Activated T-cell treated with anti-CD3 and anti-CD28 coated beads for 4 hours (primary cell): ENCODE results near the gene COG5.
A peak's percentile ranks its signal among the peaks of the same experiment; 100 is the strongest.
"Not testable (repeated sequence)": the region's sequence is repeated elsewhere in the genome, so short reads cannot be mapped to it uniquely, and the experiment has no call there.

Experiments
- DNase-seq: peaks from one replicate; pipeline ENCODE4 v3.0.0-alpha.2; 2020

Gene COG5

DNA sequence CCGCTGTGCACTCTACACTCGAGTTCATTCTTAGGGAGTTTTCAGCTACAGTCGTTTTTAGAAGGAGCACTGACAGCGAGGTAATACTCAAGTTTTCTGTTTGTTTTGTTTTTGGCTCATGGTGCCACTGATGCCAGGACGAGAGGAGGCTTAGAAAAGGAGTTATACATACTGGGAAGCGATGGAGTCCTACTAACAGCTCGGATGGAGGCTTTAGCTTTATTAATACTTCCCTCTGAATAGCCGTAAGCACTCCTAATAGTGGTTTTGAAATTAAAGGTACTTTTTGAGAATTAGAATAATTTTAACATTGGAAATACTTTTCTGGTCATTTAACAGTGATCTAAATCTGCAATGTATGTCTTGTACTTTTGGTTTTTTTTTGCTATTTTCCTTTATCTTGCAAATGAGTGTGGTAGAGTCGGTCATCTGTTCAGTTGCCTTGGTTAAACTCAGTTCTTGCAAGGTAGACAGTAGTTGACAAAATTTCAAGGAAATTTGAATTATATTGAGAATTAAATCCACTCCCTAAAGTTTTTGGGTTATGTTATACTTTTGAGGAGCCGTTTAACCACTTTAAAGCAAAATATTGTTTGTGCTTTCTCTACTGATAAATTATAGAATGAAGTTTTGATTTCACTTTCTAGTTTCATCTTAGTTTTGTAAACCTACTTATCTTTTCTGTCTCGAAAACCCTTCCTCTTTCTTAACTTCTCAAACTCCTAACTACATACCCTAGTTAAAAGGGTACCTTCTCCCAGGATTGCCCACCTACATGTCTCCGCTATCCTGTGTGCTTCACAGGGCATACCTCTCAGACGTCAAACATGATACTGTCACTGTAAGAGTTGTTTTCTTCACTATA lies 393.4 kb downstream of the COG5 start:
- no peak for DNase-seq

DNA sequence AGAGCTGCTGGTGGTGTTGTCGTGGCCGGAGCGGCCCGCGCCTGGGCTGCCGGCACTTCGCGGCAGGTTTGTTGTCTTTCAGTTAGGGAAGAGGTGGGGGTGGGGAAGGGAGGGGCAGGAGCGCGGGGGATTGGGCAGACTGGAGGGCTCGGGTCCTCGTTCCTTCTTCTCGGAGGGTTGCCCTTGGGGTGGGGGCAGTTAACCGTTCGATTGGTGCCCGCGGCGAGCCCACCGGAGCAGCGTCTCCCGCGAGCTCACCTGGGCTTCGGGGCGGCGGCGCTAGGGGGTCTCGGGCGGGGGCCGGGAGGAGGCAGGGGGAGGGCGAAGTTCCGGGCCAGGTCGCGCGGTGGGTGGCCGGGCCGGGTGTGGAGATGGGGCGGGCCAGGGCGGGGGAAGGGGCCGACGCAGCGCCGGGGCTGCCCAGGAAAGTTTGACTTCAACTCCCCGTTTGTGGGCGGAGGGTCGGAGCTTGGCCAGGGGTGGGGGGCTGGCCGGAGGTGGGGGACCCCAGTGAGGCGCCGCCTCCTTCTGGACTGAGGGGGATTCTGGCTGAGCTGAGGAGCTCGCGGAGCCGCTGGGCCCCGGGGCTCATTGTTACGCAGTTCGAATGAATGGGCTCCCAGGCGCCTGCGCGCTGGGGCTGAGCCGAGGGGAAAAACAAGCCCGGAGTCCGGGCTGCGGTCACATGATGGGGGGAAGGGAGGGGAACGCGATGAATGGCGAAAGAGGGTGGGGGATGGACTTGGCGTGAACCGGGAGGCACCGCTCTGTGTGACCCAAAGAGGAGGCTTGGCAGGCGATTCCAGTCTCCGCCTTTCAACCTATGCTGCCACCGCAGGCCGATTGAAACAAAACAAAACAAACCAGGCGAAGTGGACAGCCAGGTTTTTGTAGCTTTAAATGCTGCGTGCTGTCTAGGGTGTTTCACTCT lies 394.3 kb downstream of the COG5 start:
- peak; percentile 62 for DNase-seq

DNA sequence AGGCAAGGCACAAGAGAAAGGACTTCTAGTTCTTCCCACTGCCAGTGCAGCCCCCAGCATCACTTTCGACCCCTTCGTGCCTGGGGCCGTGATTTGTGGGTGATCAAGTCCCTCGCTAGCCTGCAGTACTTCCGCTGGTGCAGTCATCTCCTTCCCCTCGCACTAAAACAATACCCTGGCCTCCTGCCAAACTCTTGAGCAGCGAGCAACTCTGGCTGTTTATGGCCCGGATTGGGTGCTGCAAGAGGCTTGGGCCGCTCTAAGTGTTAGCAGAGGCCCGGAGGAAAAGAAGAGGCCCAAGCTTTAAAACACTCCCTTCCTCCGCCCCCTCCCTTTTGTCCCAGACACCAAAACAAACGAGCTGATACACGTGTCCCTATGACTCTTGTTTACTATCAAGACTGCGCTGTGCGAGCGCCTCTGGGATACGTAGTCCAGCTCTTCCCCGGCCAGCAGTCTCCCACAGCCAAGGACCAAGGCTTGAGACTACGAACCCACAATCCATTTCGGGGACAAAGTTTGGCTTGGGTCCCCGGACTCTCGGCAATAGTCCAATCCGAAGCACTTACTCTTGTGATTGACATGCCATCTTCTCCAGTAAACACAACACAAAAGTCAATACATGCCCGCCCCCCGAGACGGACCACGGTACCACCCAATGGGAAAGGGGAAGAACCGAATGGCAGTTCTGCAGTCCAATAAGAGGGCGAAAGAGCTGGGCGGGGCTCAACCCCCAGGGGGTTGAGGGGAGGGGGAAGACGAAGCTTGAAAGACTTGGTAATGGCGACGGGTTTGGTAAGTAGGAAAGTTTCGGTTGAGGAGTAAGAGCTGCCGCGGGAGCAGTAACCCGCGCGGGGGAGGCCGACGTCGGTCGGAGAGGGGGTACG lies 395.2 kb downstream of the COG5 start, which contains the start of gene HBP1:
Gene HBP1, plus strand, starts transcription at position 771 of the 887 bp plus-strand sequence. CDS start 10,891 bp downstream, outside the sequence.
- DNase-seq, result peak; percentile 97

DNA sequence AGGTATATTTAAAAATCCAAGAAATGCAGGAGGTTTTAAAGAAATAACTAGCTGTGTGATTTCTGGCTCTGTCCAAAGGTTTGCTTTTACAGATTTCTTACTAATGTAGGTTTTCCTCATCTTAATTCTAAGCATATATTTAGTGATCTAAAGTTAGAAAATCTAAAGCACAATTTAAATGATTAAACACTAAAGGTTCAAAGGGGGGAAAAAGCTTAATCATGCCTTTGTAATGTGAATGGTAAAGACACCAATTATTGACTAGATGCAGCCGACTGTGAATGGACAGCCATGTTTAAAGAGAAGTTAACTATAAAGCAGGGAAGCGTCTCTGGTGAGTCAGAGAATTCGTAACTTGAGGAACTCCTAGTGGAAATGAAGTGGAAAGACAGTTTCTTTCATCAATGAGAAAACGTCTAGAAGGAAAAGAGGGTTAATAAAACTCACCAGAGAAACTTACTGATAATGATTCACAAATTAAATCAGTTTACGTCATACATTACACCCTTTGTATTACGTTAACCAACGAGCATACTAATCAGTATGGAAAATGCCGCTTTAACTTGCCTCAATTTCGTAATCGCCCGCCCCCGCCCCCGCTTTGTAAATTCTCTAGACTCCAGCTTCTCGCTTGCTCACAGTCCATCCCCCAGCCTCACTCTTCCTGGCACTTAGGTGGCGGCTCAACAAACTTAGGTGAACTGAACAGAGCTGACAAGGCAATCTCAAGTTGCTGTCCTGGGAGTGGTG lies 396.1 kb downstream of the COG5 start:
- DNase-seq, result peak; percentile 60

DNA sequence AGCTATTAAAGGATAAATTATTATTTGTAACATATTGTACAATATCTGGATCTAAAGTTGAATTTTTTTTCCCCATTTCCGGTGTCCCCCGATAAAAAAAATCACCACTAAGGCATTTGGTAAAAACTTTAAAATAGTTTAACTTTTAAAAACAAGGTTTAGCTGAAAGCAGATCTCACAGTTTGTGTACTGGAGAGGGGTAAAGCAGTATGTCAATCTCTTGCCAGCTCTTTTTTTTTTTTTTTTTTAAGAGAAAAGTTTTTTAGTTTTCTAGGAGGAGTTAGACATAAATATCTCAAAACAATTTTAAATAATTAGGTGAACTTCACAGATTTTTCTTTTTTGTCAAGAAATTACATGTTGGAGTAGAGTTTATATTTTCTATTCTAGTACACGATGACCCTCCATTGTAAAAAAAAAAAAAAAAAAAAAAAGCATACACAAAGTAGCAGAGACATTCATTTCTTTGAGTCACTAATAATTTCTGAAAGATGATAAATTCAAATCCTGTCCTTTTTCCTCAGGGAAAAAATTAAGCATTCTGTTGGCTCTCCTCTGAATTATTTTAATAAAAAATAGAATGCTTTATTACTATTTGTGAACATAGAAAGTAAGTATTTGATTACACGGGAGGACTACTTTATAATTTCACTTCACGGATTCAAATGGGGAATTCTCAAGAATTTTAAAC lies 396.8 kb downstream of the COG5 start:
- DNase-seq, result no peak

DNA sequence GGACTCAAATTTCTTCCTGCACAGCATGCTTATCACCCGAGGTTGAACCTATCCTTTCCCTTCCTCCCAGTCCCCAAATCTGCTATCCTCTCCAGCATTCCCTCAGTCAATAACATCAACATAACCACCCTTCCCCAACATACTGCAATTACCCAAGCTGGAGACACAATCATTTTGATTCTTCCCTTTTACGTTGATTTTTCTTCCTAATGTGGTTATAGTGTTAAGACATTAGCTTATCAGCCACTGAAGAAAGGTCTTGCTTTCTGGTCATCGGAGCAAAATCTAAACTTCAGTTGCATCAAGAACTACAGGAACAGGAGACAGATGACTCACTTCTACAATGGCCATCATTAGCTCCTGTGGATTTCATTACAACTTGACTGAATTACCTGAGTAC lies 398.4 kb downstream of the COG5 start:
- no peak for DNase-seq

DNA sequence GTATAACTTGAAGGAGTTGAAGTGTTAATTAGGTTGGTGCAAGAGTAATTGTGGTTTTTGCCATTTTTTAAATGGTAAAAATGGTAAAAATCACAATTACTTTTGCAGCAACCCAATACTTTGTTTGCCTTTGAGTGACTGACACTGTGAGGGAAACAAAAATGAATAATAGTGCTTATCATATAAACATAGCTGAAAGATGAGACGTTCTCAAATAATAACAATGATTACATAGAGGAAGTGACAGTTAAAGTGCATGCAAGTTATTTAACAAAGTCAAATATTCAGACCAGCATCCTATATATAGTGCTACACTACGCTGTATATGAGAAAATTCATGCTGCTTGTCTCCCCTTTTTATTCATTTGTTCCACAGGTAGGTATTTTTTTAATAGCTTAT lies 399.6 kb downstream of the COG5 start:
- no peak for DNase-seq

DNA sequence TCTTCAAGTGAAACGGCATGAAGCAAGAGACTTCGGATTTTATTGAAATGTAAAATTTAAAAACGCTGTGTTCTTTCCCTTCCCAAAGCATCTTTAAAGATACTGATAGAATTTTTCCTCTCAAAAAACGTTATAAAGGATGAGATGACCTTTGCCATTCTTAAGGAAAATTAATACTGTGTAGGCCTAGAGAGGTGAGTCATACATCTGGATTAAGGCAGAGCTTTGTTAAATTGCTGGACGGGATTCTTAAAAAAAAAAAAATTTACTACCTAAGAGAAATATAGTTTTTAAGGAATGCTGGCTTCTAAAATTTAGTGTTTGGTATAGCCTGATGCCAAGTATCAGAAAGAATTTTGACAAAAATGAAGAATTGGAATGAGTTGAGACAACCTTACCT lies 401.2 kb downstream of the COG5 start:
- no peak for DNase-seq

DNA sequence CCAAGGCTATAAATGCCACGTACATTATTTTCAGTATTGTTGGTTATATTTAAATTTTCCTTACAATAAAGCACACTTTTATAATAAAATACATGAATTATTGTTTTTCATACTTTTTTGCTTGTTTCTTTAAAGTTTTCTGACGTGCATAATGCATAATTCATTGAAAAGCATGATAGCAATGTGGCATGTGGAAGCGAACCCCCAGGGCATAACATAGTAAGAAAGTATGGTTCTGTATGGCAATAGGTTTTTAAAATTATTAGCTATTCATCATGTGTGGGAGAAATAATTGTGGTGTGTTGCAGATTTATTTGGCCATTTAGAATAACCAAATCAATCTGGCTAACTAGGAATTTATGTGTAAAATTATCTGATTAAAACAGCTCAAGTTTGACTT lies 402.3 kb downstream of the COG5 start:
- DNase-seq, result no peak

DNA sequence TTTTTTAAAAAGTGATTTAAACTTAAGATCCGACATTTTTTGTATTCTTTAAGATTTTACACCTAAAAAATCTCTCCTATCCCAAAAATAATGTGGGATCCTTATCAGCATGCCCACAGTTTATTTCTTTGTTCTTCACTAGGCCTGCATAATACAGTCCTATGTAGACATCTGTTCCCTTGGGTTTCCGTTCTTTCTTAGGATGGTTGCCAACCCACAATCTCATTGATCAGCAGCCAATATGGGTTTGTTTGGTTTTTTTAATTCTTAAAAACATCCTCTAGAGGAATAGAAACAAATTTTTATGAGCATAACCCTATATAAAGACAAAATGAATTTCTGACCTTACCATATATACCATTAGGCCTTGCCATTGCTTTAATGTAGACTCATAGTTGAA lies 403.3 kb downstream of the COG5 start:
- DNase-seq, result no peak

DNA sequence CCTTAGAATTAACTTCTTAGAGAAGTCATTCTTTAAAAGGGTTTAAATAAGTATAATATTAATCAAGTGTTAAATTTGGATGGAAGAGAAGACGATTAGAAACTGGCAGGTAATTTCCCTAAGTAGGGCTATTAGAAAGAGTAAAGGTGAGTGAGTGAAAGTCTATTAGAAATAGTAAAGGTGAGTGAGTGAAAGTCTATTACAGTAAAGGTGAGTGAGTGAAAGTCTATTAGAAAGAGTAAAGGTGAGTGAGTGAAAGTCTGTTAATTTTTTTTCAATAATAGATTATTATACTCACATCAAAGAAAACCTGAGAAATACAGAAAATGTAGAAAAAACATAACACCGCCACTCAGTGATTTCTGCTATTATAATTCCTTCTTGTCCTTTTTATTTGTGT lies 405.7 kb downstream of the COG5 start:
- no peak for DNase-seq

DNA sequence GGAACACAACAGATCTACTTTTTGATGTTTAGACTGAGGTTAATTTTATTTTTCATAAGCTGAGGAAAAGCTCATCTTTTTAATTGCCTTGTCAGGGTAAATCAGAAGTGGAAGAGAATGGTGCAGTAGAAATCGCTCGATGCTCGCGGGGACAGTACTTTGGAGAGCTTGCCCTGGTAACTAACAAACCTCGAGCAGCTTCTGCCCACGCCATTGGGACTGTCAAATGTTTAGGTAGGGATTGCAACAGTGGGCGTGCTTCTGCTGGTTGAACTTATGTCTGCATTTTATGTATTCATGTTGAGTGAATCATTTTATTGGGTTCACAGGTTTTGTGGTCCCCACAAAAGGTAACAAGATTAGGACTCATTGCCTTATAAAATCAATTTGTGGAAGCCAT lies 406.6 kb downstream of the COG5 start:
- DNase-seq, result no peak

DNA sequence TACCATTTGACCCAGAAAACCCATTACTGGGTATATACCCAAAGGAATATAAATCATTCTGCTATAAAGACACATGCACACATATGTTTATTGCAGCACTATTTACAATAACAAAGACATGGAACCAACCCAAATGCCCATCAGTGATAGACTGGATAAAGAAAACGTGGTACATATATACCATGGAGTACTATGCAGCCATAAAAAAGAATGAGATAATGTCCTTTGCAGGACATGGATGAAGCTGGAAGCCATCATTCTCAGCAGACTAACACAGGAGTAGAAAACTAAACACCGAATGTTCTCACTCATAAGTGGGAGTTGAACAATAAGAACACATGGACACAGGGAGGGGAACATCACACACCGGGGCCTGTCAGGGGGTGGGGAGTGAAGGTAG lies 408.0 kb downstream of the COG5 start:
- not testable (repeated sequence) for DNase-seq

DNA sequence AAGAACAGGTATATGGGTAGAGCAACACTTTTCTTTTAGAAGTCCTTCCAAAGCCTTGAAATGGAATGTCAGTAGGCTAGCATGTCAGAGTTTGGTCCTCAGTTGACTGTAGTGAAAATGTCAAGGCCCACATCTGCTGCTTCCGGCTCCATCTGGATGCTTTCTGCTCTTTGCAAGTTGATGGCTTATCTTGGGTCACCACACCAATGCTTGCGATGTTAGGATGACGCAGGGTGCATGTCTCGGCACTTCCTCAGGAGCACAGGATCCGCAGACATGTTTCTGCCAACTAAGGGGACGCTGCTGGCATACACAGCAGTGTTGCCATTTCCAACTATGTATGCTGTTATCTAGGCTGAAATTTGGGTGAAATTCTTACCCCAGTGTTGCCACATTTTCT lies 408.9 kb downstream of the COG5 start:
- DNase-seq, result no peak

DNA sequence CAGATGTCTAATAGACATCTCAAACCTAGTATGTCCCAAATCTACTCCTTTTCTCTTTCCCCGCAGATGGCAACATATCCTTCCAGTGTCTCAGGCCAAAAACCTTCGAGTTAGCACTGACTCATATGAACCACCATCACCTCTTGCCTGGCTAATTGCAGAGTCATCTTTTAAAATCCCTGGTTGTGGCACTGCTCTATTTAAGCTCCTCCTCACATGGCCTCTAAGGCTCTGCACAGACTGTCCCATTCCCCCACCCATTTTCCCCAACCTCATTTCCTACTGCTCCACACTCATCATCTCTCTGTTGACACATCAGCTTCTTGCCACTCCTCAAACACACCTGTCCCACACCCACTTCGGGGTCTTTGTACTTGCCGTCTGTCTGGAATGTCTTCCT lies 411.7 kb downstream of the COG5 start:
- no peak for DNase-seq
